ENCODE data around the gene PCCA. TPM values are rescaled to one million over a fixed set of nuclear protein-coding genes. Genes with fewer than 3 reads are reported as not detected.

PCCA gene
- total and polyA plus RNA-seq, 2 of the 13 experiments (the other 11 are each of a cell fraction or from before 2014, with no cell fraction given), result 15.0 to 32.2 TPM

DNA sequence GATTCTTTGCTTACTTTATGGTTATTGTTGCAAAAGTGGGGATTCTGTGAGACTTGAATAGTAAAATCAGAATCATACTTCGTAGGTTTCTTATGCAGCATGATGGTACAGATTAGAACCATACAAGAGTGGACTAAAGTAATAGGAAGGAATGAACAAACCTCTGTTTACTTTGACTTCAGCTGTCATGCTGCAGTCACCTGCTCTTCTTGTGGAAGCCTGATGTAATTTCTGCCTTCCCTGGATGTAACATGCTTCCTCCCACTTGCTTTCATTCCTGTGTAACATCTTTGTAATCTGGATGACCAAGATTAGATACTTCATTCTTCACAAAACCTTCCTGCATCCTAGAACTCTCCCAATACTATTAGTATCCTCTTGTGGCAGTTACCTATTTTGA is 235.0 kb downstream of the PCCA start:
- ChIA-PET POLR2A (no interaction called here), CTCF (ENCODE audit: low intra/inter-chr PET ratio, low total read pairs) (no interaction called here)
- TF ChIP-seq LCORL (IDR thresholded peaks at IDR 0.05) (no peak), LCORL (CRISPR knock-in tag; IDR thresholded peaks at IDR 0.05) (no peak), SALL1 (CRISPR knock-in tag; IDR thresholded peaks at IDR 0.05) (no peak), BORCS8-MEF2B (CRISPR knock-in tag; IDR thresholded peaks at IDR 0.05) (no peak), TFAP4 (IDR thresholded peaks at IDR 0.05; ENCODE audit: borderline replicate concordance, low read depth) (peak; percentile 36; the same call in 1 of the 2 replicates), KAT7 (CRISPR knock-in tag; IDR thresholded peaks at IDR 0.05; ENCODE audit: borderline replicate concordance) (no peak), ZNF501 (CRISPR knock-in tag; IDR thresholded peaks at IDR 0.05) (no peak), POGZ (CRISPR knock-in tag; IDR thresholded peaks at IDR 0.05) (no peak), ZNF574 (CRISPR knock-in tag; IDR thresholded peaks at IDR 0.05) (no peak), ZNF484 (CRISPR knock-in tag; IDR thresholded peaks at IDR 0.05; ENCODE audit: borderline replicate concordance, low read depth) (no peak), TCF7L2 (IDR thresholded peaks at IDR 0.05; ENCODE audit: low read depth, low read length) (no peak), TOPORS (CRISPR knock-in tag; IDR thresholded peaks at IDR 0.05) (no peak), ARNT (IDR thresholded peaks at IDR 0.05) (no peak), MED1 (CRISPR knock-in tag; IDR thresholded peaks at IDR 0.05) (no peak), SIX1 (CRISPR knock-in tag; IDR thresholded peaks at IDR 0.05; ENCODE audit: borderline replicate concordance) (no peak), ZNF777 (CRISPR knock-in tag; IDR thresholded peaks at IDR 0.05) (no peak), RNF2 (conservative IDR thresholded peaks at IDR 0.05; ENCODE audit: low read depth) (no peak), ZNF558 (CRISPR knock-in tag; IDR thresholded peaks at IDR 0.05; ENCODE audit: borderline replicate concordance) (no peak)
- TF ChIP-seq, protein P1, sequence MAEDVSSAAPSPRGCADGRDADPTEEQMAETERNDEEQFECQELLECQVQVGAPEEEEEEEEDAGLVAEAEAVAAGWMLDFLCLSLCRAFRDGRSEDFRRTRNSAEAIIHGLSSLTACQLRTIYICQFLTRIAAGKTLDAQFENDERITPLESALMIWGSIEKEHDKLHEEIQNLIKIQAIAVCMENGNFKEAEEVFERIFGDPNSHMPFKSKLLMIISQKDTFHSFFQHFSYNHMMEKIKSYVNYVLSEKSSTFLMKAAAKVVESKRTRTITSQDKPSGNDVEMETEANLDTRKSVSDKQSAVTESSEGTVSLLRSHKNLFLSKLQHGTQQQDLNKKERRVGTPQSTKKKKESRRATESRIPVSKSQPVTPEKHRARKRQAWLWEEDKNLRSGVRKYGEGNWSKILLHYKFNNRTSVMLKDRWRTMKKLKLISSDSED (CRISPR knock-in tag; IDR thresholded peaks at IDR 0.05), result no peak
- TF ChIP-seq, protein P2, sequence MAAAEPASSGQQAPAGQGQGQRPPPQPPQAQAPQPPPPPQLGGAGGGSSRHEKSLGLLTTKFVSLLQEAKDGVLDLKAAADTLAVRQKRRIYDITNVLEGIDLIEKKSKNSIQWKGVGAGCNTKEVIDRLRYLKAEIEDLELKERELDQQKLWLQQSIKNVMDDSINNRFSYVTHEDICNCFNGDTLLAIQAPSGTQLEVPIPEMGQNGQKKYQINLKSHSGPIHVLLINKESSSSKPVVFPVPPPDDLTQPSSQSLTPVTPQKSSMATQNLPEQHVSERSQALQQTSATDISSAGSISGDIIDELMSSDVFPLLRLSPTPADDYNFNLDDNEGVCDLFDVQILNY (CRISPR knock-in tag; conservative IDR thresholded peaks at IDR 0.05), result no peak
- TF ChIP-seq, protein P3, sequence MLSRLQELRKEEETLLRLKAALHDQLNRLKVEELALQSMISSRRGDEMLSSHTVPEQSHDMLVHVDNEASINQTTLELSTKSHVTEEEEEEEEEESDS (CRISPR knock-in tag; IDR thresholded peaks at IDR 0.05; ENCODE audit: borderline replicate concordance), result no peak

More for the DNA sequence above, 235.0 kb downstream of the PCCA start:
- WGBS (ENCODE audit: low lambda C conversion rate), result 88% methylated on average over 1 of the region's 1 CpG
- peaks cover 0 to 3% of the 10 kb centered on the region in 2 experiments; a peak in 3 of 5 replicates for H3K36me3 ChIP-seq (replicated peaks in 1 of 2; ENCODE audit: control insufficient read depth in 1 of 2, insufficient read depth in 2 of 2, low read length in 2 of 2)
- H3K9me3 ChIP-seq (ENCODE audit: low read length), result no peaks in the 10 kb centered on the region
- FAIRE-seq (no peak), ATAC-seq (no peak), DNase-seq (ENCODE audit: low spot score) (peak; percentile 5)
- no peak overlapping the region for H3K4me2 ChIP-seq (ENCODE audit: low read depth, low read length)
- H3K4me1 ChIP-seq (ENCODE audit: insufficient read depth, low read length), result peaks cover 9% of the 10 kb centered on the region
- no peaks in the 10 kb centered on the region for H3K27me3 ChIP-seq (ENCODE audit: control insufficient read depth in 1 of 2, insufficient read depth in 2 of 2, low read length in 2 of 2)
- no peak overlapping the region for H3K4me3 ChIP-seq (replicated peaks in 1 of 3; ENCODE audit: insufficient read depth in 1 of 3, low read depth in 2 of 3, low read length in 3 of 3)
- no peaks in the 10 kb centered on the region for H3K79me2 ChIP-seq (ENCODE audit: insufficient read depth, low read length)
- BruUV-seq (replicated peaks), result no TSS peak
- H3K9ac ChIP-seq (ENCODE audit: insufficient read depth, low read depth, low read length), result no peak overlapping the region
- in situ Hi-C loops (cut with HindIII; ENCODE audit: extremely low pct_ligation_motif_present, low pct_unique_long_range_greater_than_20kb) (no loop called here), intact Hi-C loops (cut with micrococcal nuclease; ENCODE audit: unreplicated experiment) (no loop called here)
- no peaks in the 10 kb centered on the region for H4K20me1 ChIP-seq (ENCODE audit: insufficient read depth, low read length)
- H3K27ac ChIP-seq (ENCODE audit: extremely low read length, insufficient read depth, low read length), result no peak overlapping the region
- H2AFZ ChIP-seq (ENCODE audit: low read length), result no peak overlapping the region
